Measurements from ENCODE around the gene STXBP5. TPM values are rescaled to one million over a fixed set of nuclear protein-coding genes. Genes with fewer than 3 reads are reported as not detected.
"Not testable (repeated sequence)": the region's sequence is repeated elsewhere in the genome, so short reads cannot be mapped to it uniquely, and the experiment has no call there.

Gene STXBP5
- total RNA-seq, 1 donor from 2014 or later = 36.5 TPM

- no peak for DNase-seq (ENCODE audit: low read depth)
Observed at GRCh38 chr6:147372806-147373205, 168.6 kb downstream of the STXBP5 start.

- DNase-seq (ENCODE audit: low read depth) = no peak
Observed at GRCh38 chr6:147378819-147379218, 174.6 kb downstream of the STXBP5 start.

- not testable (repeated sequence) for DNase-seq (ENCODE audit: low read depth)
Observed at GRCh38 chr6:147380841-147381240, 176.6 kb downstream of the STXBP5 start.

- DNase-seq (ENCODE audit: low read depth) = no peak
Observed at GRCh38 chr6:147381712-147382111, 177.5 kb downstream of the STXBP5 start.

- peak; percentile 46 for DNase-seq (ENCODE audit: low read depth)
Observed at GRCh38 chr6:147382945-147383554, 178.8 kb downstream of the STXBP5 start.

- no peak for DNase-seq (ENCODE audit: low read depth)
Observed at GRCh38 chr6:147384029-147384428, 179.8 kb downstream of the STXBP5 start.

GRCh38 chr6:147384737-147385710, 180.8 kb downstream of the STXBP5 start:
- DNase-seq (ENCODE audit: low read depth) = no peak

- no peak for DNase-seq (ENCODE audit: low read depth)
Observed at GRCh38 chr6:147389463-147389862, 185.2 kb downstream of the STXBP5 start.

- DNase-seq (ENCODE audit: low read depth) = peak; percentile 46
Observed at GRCh38 chr6:147390909-147391536, 186.8 kb downstream of the STXBP5 start.

GRCh38 chr6:147392917-147393625, 188.9 kb downstream of the STXBP5 start:
- DNase-seq (ENCODE audit: low read depth) = no peak

- no peak for DNase-seq (ENCODE audit: low read depth)
Observed at GRCh38 chr6:147395158-147395557, 190.9 kb downstream of the STXBP5 start.

GRCh38 chr6:147397306-147397705, 193.1 kb downstream of the STXBP5 start:
- DNase-seq (ENCODE audit: low read depth) = no peak

GRCh38 chr6:147400968-147401367, 196.8 kb downstream of the STXBP5 start:
- DNase-seq (ENCODE audit: low read depth) = no peak

GRCh38 chr6:147401779-147402178, 197.6 kb downstream of the STXBP5 start:
- no peak for DNase-seq (ENCODE audit: low read depth)

GRCh38 chr6:147406783-147407182, 202.6 kb downstream of the STXBP5 start:
- no peak for DNase-seq (ENCODE audit: low read depth)

GRCh38 chr6:147407571-147407970, 203.4 kb downstream of the STXBP5 start:
- peak; percentile 53 for DNase-seq (ENCODE audit: low read depth)

- no peak for DNase-seq (ENCODE audit: low read depth)
Observed at GRCh38 chr6:147416622-147417021, 212.4 kb downstream of the STXBP5 start.

- DNase-seq (ENCODE audit: low read depth) = no peak
Observed at GRCh38 chr6:147417954-147418353, 213.7 kb downstream of the STXBP5 start.

- no peak for DNase-seq (ENCODE audit: low read depth)
Observed at GRCh38 chr6:147418523-147418922, 214.3 kb downstream of the STXBP5 start.

- DNase-seq (ENCODE audit: low read depth) = no peak
Observed at GRCh38 chr6:147421903-147422302, 217.7 kb downstream of the STXBP5 start.

GRCh38 chr6:147423111-147423510, 218.9 kb downstream of the STXBP5 start:
- no peak for DNase-seq (ENCODE audit: low read depth)
